ENCODE data around the gene ZNF423.

ZNF423 gene

GRCh38 chr16:49849037-49849753, 6.7 kb downstream of the ZNF423 start:
- no peak for DNase-seq (ENCODE audit: low read depth in 2 of 2, low spot score in 1 of 2)

DNA sequence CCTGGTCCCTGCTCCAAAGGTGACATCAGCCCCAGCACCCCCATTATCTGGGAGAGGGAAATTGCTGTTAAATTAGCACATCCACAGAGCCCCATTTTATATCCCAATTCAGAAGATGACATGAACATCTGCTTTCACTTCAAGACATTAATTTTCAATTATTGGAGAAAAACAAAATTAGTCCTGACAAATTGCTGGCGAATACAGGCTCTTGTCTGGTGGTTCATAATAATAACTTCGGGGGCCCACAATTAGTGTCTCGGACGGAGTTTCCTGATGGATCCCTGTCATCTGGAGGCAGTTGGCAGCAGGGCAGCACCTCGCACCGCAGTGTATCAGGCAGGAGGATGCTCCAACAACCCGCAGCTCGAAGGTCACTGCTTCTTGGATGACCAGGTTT, 7.4 kb downstream of the ZNF423 start:
- no peak for DNase-seq (ENCODE audit: low read depth in 2 of 2, low spot score in 1 of 2)

DNA sequence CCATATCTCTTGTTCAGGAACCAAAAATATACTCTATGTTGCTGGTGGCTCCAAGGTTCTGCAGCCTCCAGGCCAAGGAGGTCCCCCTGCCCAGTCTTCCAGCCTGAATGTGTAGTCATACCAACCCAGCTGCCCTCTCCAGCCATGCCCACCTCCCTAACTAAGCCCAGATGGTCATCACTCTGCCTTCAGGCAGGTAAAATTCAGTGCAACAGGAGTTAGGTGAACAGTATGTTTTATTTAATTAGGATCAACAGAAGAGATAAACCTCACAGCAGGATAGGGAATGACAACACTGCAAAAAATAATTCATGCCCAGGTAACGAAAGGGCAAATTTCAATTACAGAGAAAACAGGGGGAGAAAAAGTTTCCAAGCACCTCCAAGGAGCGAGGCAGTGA, 9.1 kb downstream of the ZNF423 start:
- no peak for DNase-seq (ENCODE audit: low read depth in 2 of 2, low spot score in 1 of 2)

GRCh38 chr16:49844359-49844758, 11.6 kb downstream of the ZNF423 start:
- no peak for DNase-seq (ENCODE audit: low read depth in 2 of 2, low spot score in 1 of 2)

- no peak for DNase-seq (ENCODE audit: low read depth in 2 of 2, low spot score in 1 of 2)
Measured at GRCh38 chr16:49843758-49844157, 12.2 kb downstream of the ZNF423 start.

GRCh38 chr16:49842972-49843371, 12.9 kb downstream of the ZNF423 start:
- DNase-seq (ENCODE audit: low read depth in 2 of 2, low spot score in 1 of 2) = no peak

- DNase-seq (ENCODE audit: low read depth in 2 of 2, low spot score in 1 of 2) = no peak
Measured at GRCh38 chr16:49839017-49839825, 16.7 kb downstream of the ZNF423 start.

DNA sequence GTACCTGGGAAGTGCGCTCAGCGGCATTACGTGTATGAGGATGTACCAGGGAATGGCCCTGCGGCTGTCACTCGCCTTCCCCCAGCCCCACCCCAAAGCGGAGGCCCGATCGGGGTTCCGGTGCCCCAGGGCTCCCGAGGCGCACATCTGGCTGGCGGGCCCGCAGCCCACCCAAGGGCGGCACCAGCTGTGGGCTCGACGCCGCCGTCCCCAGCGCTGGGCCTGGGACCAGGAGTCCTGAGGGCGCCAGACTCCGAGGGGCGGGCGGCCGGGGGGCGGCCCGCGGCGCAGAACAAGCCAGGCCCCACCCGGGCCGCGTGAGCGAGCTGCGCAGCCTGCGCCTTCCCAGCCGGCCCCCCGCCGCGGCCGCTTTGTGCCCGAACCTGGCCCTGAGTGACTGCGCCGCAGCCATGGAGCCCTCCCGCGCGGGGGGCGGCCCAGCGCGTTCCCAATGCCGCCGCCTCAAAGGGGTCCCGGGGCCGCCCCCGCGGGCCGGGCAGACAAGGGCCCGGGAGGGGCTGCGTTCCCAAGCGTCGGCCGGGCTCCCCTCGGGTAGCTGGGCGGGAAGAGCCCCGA, 17.4 kb downstream of the ZNF423 start:
- no peak for DNase-seq (ENCODE audit: low read depth in 2 of 2, low spot score in 1 of 2)

- DNase-seq (ENCODE audit: low read depth in 2 of 2, low spot score in 1 of 2) = no peak
Measured at GRCh38 chr16:49837688-49838410, 18.1 kb downstream of the ZNF423 start.

GRCh38 chr16:49836668-49837067, 19.2 kb downstream of the ZNF423 start:
- DNase-seq (ENCODE audit: low read depth in 2 of 2, low spot score in 1 of 2) = no peak

GRCh38 chr16:49836218-49836617, 19.7 kb downstream of the ZNF423 start:
- DNase-seq (ENCODE audit: low read depth in 2 of 2, low spot score in 1 of 2) = no peak

DNA sequence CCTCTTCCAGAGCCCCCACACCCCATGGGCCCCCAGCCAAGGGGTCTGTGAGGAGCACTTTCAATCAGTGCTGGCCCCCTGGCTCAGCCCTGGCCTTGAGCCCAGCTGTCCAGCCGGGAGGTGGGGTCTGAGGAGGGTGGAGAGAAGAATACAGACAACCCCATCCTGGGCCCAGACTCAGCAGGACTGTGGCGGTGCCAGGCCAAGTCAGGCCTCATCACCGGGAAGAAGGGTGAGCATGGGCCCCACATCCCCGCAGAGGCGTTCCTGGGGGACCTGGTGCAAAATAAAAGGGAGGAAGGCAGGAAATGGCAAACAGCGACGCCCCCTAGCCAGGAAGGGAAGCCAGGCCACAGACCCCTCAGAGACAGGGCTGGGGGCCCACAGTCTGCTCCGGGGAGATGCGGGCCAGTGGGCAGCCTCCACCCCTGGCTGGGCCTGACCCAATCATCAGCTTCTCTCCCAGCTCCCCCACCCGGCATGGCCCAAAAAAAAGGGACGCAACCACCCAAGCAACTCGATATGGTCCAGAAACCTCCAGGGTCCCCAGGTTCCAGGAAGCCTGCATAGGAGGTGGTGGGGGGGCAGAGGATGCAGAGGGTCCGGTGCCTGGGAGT, 20.6 kb downstream of the ZNF423 start:
- no peak for DNase-seq (ENCODE audit: low read depth in 2 of 2, low spot score in 1 of 2)

DNA sequence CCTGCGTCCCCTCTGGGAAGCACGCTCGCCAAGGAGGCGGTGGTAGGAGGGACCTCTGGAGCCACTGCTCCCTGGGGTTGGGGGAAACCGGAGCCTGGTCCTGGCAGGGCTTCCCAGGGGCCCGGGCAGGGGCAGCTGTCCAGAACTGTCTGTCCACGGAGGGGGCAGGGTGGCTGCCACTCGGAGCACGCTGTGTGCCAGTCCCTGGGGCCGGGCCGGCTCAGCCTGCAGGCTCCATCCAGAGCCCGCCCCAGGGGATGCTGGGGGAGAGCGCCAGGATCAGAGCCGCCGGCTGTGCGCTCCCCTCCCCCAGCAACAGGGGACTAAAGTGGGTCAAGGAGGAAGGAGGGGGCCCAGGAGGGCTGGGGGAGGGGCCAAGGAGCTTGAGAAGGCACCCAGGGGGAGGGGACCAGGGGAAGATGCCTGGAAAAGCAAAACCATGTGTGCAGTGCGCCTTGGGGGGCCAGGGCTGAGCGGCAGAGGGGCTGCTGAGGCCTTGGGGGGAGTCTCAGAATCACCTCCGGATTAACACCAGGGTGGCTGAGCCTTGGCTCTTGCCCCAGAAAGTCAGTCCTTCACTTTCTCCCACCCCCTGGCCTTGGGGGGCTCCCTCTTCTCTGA, 21.3 kb downstream of the ZNF423 start:
- no peak for DNase-seq (ENCODE audit: low read depth in 2 of 2, low spot score in 1 of 2)

- no peak for DNase-seq (ENCODE audit: low read depth in 2 of 2, low spot score in 1 of 2)
Measured at GRCh38 chr16:49833796-49834530, 21.9 kb downstream of the ZNF423 start.

- DNase-seq (ENCODE audit: low read depth in 2 of 2, low spot score in 1 of 2) = no peak
Measured at GRCh38 chr16:49833085-49833484, 22.8 kb downstream of the ZNF423 start.

- no peak for DNase-seq (ENCODE audit: low read depth in 2 of 2, low spot score in 1 of 2)
Measured at GRCh38 chr16:49832177-49832576, 23.7 kb downstream of the ZNF423 start.

DNA sequence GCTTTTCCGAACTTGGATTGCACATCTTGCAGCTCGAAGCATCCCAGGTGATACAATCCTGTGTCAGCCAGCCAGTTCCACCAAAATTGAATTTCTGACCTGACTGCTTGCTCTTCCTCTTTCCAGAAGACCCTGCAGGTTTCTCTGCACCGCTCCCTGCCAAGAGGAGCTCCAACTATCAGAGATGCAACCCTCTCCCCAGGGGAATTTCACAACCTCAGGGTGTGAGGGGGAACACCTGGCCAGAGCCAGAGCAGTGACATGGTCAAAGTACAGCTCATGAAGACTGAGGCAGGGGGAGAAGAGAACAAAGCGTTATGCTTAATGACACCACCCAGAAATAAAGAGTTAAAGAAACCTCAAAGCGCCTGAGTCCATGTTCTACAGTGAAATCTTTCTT, 25.0 kb downstream of the ZNF423 start:
- DNase-seq (ENCODE audit: low read depth in 2 of 2, low spot score in 1 of 2) = no peak

DNA sequence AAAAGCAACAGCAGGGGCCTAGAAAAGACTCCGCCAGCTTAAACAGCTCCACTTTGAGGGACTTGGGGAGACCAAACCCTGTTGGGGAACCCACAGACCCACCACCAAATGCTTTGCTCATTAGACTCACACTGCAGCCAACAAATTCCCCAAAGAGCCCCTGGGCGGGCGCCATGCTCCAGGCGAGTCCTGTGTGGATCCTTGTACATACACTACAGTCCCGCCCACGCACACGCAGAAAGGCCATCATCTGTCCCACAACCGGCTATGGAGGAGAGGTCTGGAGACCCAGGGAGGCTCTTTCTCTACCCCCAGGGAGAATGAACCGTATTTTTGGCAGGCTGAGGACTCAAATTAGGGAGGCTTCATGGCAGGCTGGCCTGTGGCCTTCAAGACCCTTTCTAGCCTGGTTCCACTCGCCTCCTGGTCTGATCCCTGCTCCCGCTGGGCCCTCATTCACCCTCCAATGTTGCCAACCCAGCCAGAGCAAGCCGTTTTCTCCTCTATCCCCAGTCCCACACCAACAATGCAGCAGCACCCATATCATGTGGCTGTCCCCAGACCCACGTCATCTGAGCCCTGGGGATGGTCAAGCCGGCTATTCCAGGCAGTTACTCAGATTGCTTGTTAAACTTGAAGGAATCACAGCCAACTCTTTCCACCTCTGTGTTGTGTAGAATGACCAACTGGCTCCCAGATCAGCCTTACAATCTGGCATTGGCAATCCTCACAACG, 27.2 kb downstream of the ZNF423 start:
- no peak for DNase-seq (ENCODE audit: low read depth in 2 of 2, low spot score in 1 of 2)

DNA sequence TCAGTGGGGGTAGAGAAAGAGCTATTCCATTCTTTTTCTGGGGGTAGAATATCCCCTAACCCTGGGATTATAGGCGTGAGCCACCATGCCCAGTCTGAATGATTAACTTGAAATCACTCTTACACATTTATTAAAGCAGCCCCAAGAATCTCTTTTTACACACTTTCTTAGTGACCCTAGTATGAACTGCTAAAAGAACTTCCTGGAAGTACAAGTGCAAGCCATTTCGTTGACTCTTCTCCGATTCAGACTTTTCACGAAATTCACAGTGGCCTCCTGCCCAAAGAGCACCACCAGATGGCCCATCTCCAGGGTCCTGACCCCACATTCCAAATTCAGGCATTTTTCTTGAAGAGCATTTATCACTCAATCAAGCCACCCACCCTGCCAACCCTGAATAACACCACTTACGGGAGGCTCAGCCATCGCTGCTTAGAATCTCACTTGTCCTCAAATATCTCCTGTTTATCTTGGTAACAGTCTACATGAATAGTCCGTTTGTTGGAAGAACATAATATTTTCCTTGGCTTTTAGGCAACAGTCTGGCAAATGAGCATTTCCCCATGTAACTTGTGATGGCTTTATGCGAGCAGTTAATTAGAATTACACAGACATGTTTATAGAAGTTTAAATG, 28.0 kb downstream of the ZNF423 start:
- DNase-seq (ENCODE audit: low read depth in 2 of 2, low spot score in 1 of 2) = no peak
